ENCODE results near the gene PLXNA2.

DNA sequence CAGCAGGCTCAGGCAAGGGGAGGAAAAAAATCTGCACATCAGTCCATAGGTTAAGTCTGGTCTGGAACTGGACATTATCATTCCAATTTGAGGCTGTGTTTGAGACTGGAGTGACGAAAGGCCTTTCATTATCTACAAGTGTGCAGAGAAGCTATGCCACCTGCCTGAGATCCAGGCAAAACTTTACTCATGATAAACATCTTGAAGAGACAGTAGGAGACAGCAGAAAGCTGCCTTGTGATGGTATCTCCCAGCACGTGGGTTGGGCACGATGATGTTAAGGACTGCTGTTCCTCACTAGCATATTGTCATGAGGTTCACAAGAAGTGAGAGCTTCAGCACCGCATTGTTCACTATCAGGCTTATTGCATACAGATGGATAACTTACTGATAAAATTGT, 126.4 kb downstream of the PLXNA2 start:
- no peak for TF ChIP-seq CEBPB (IDR thresholded peaks at IDR 0.05; ENCODE audit: low read depth, low read length)
- TF ChIP-seq CTCF (conservative IDR thresholded peaks at IDR 0.05; ENCODE audit: low read depth, low read length), result no peak
- TF ChIP-seq MAFK (IDR thresholded peaks at IDR 0.05; ENCODE audit: low read depth, low read length), result no peak
- no peak for TF ChIP-seq POLR2A (IDR thresholded peaks at IDR 0.05; ENCODE audit: low read depth, low read length)
- TF ChIP-seq SMC3 (IDR thresholded peaks at IDR 0.05; ENCODE audit: low read depth, low read length), result no peak
- TF ChIP-seq CHD1 (IDR thresholded peaks at IDR 0.05; ENCODE audit: low read depth, low read length), result no peak
- TF ChIP-seq RCOR1 (IDR thresholded peaks at IDR 0.05; ENCODE audit: insufficient replicate concordance, low read length), result no peak
- TF ChIP-seq, protein P1, sequence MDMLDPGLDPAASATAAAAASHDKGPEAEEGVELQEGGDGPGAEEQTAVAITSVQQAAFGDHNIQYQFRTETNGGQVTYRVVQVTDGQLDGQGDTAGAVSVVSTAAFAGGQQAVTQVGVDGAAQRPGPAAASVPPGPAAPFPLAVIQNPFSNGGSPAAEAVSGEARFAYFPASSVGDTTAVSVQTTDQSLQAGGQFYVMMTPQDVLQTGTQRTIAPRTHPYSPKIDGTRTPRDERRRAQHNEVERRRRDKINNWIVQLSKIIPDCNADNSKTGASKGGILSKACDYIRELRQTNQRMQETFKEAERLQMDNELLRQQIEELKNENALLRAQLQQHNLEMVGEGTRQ (IDR thresholded peaks at IDR 0.05; ENCODE audit: low read depth, low read length), result no peak
